Activated CD8-positive, alpha-beta memory T cell treated with anti-CD3 and anti-CD28 coated beads, Interleukin-2, amount 50 U/mL, for 1 hour (primary cell): Measurements from ENCODE around the gene BNIP3.
"Not testable (repeated sequence)": the region's sequence is repeated elsewhere in the genome, so short reads cannot be mapped to it uniquely, and the experiment has no call there.

Experiments used
- DNase-seq: peaks from one replicate; pipeline ENCODE4 v3.0.0-alpha.2; 2020; ENCODE audit errors: extremely low read depth

Gene BNIP3

DNA sequence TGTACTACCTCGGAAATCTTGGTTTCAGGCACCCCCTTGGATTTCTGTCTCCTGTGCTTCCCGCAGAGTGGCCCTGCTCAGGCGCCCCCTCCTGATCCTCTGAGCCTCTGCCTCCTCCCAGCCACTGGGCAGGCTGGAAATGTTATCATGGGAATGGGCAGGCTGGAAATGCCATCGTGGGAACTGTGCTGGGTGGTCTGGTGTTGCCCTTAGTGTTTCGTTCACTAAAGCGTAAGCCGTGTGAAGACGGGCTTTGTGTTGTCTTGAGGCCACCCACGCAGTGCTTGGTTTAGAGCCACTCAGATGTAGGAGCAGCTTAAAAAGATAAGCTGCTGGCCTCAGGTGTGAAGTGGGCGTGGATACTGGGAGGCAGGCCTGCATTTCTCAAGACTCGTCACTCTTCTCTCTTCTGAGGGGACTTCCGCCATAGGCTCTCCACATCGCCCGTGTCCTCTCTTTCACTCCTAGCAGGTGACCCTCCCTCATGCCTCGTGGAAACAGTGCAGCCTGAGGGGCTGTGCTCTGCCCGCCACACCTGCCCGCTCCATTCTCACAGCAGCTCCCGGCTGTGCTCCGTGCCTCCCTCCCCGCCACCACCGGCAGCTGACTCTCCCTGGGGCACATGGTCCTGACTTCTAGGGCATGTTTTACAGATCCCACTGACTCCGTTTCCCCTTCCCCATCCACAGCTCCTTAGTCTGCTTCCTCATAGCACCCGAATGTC, 52.4 kb downstream of the BNIP3 start:
- DNase-seq, result no peak

DNA sequence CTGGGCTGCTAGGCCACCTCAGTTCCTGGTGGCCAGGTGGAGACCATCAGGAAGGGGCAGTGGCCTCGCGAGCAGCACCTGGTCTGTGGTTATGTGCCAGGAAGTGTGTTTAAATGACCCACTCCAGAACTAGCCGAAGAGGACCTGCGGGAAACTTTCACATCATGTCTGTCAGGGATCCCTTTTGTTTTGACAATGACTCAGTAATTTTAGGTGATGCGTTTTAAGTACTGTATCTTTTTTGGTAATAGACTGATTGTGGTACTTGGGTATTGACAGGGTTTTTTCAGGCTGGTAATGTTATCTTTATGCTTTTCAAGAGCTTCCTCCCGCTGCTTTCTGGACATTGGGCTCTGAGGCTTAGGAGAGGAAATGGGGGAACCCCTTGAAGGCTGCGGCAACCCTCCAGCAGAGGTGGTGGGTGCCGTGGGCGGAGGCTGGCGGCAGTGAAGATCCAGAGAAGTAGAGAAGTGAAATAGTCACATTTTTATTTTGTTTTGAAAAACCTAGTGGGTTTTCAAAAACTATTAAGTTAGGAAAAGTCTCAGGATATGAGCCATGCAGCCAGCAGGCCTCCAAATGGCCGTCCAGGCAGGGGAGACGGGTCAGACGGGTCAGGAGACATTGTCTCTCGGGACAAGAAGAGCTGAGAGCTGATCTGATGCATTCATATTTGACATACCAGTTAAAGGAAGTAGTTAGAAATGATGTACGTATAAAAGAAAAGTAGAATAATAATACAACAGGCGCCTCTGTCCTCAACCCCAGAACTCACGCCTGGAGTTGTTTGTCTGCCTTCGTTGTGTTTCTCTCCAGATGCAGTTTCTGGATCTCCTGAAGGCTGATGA, 53.3 kb downstream of the BNIP3 start:
- DNase-seq, result no peak

DNA sequence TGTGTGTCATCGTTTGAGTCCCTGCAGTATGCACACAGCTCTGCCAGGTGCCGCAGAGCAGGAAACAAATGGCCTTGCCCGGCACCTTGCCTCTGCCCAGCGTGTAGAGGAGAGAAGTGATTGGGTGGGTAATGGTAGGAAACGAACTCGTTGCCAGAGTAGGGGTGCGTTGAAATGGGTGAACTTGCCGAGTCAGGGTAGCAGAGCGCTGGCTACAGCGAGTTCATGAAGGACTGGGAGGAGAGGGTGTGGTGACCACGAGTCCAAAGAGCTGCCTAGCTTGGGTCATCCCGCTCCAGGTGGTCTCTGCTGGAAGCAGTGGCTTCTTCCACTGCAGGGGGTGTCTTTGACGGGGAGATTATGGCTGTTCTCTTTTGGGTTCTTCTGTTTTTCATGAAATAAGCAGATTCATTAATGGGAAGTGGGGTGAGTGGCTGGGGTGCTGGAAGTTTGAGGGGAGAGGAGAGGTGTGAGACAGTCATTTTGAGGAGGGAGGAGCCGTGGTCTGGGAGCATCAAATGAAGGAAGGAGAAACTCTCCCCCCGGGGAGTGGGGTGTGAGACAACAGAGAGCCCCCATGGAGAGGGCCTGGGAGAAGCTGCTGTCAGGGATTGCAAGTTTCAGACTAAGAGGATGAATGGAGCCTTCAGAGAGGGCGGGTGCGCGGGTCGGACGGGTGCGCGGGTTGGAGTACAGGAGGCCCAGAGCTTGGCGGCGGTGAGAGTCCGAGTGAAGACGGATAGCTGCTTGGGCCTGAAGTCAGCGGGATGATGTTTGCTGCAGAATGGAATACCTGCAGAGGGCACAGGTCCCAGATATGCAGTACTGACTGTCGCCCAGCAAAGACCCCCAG, 54.8 kb downstream of the BNIP3 start:
- DNase-seq, result no peak

DNA sequence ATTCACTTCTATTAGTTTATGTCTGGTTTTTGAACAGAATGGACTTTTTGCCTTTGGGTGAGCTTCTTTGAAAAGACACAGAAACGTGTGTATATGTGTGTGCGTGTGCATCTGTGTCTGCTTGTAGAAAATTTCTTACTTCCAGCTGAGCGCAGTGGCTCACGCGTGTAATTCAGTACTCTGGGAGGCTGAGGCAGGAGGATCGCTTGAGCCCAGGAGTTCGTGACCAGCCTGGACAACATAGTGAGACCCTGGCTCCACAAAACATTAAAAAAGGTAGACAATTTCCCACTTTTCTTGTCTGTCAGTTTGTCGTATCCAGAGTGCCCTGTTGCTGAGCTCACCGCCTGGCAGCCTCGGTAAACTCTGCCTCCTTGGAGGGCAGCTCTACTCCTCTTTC, 55.5 kb downstream of the BNIP3 start:
- no peak for DNase-seq

DNA sequence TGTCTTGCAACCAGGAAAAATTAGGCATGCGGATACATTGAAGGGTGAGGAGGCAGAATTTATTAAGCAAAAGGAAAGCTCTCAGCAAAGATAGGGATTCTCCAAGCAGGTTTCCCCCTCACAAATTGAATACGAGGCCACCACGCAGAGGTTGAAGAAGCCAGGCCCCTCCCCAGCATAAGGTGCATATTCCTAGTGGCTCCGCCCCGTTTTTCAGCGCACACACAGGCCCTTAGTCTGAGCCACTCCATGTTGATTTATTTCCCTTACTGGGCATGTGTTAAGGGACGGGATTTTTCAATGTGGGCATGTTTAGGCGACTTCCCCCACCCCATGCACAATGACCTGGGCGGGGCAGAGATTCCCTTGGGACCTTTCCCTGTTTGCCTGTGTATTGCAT, 56.0 kb downstream of the BNIP3 start:
- DNase-seq, result no peak

DNA sequence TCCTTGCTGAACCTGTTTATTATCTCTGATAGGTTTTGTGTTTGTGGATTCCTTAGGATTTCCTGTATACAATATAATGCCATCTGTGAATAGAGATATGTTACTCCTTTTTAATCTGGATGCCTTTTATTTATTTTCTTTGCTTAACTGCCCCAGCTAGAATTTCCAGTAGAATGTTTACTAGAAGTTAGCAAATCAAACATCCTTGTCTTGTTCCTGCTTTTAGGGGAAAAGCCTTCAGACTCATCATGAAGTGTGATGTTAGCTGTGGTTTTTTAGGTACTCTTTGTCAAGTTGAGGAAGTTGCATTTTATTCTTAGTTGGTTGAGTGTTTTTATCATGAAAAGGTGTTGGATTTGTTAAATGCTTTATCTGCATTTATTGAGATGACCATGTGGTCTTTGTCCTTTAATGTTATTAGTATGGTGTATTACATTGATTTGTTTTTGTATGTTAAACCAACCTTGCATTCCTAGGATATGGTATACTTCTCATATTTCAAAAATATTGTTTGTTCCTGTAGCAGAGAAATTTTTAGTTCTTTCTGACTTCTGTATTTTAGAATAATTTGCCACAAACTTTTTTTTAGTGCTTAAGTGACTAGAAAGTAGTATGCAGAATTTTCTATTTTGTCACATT, 56.6 kb downstream of the BNIP3 start:
- no peak for DNase-seq

DNA sequence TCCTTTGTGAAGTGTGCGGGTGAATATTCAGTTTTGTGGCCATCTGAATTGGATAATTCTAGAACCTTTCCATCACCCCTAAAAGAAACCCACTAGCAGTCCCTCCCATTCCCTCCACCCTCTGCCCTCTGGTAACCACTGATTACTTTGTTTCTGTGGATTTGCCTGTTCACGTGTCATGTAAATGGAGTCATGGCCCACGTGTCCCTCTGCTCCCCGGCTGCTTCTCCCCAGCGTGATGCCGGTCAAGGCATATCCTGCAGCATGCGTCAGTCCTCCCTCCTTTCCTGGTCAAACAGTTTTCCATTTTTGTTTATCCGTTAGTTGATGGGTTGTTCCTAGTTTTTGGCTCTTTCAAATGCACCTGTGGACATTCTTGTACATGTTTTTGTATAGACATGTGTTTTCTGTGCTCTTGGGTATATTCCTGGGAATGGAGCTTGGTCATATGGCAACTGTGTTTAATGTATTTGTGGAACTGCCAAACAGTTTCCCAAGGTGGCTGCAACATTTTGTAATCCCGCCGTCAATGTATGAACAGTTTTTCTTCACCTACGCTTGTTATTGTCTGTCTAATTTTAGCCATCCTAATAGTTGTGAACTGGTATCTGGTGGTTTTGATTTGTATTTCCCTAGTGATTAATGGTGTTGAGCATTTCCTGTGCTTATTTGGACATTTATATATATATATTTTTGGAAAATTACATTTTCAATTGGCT, 58.5 kb downstream of the BNIP3 start:
- no peak for DNase-seq

DNA sequence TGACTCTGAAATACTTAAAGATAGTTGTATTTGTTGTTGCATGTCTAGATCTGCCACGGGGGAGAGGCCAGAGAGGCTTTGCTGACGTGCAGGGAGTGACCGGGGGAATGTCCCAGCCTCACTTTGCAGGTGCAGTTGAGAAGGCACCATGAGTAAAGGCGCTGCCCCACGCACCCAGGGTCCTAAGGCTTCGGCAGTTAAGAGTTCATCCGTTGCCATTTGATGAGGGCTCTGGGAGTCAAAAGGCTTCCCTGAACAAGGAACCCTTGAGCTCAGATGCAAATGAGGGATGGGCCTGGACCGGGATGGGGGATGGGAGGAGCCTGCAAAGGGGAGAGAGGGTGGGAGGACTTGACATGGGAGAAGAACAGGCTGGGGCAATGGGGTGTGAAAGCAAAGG, 60.5 kb downstream of the BNIP3 start:
- DNase-seq, result no peak

DNA sequence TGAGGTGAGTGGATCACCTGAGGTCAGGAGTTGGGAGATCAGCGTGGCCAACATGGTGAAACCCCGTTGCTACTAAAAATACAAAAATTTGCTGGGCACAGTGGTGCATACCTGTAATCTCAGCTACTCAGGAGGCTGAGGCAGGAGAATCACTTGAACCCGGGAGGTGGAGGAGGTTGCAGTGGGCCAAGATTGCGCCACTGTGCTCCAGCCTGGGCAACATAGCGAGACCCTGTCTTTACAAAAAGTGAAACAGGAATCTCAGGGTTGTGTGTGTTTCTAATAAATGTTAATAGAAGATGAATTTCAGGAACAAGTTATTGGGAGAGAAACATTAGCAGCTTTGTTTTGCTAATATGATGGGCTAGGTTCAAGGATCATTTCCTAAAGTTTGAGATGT, 61.0 kb downstream of the BNIP3 start:
- DNase-seq, result no peak

DNA sequence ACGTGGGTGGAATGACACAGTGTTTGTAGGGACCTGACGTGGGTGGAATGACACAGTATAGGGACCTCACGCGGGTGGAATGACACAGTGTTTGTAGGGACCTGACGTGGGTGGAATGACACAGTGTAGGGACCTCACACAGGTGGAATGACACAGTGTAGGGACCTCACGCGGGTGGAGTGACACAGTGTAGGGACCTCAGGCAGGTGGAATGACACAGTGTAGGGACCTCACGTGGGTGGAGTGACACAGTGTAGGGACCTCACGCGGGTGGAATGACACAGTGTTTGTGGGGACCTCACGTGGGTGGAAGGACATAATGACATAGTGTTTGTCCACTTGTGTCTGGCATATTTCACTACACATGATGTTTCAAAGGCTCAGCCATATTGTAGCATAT, 61.6 kb downstream of the BNIP3 start:
- DNase-seq, result no peak

DNA sequence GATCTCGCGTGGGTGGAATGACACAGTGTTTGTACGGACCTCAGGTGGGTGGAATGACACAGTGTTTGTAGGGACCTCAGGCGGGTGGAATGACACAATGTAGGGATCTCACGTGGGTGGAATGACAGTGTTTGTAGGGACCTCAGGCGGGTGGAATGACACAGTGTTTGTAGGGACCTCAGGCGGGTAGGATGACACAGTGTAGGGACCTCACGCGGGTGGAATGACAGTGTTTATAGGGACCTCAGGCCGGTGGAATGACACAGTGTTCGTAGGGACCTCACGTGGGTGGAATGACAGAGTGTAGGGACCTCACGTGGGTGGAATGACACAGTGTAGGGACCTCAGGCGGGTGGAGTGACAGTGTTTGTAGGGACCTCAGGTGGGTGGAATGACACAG, 62.3 kb downstream of the BNIP3 start:
- not testable (repeated sequence) for DNase-seq
